Epithelial cell of proximal tubule (primary cell): Measurements from ENCODE around the gene HRK. TPM values are rescaled to one million over a fixed set of nuclear protein-coding genes. Genes with fewer than 3 reads are reported as not detected.
"Not testable (repeated sequence)": the region's sequence is repeated elsewhere in the genome, so short reads cannot be mapped to it uniquely, and the experiment has no call there.

Source experiments
- DNase-seq: peaks from one replicate; pipeline ENCODE4 v3.0.0-alpha.2; 2011; ENCODE audit warnings: low read depth
- H3K4me3 ChIP-seq: 2 replicates; pipeline ENCODE4 v1.5.1; 2011; ENCODE audit warnings: low read depth, mild to moderate bottlenecking, low read length
- total RNA-seq: library from RNA; depleted of rRNA; stranded (reverse); fragments of >200 nt; gene quantifications from 2 replicates; pipeline ENCODE4 v1.2.3, GENCODE V29; 2015
- TF ChIP-seq, protein P1 (sequence below): conservative IDR thresholded peaks from 2 replicates; pipeline ENCODE4 v1.5.1; 2012; ENCODE audit warnings: low read depth, mild to moderate bottlenecking, low read length

The HRK gene
- total RNA-seq, 1 donor from 2014 or later, result not detected

DNA sequence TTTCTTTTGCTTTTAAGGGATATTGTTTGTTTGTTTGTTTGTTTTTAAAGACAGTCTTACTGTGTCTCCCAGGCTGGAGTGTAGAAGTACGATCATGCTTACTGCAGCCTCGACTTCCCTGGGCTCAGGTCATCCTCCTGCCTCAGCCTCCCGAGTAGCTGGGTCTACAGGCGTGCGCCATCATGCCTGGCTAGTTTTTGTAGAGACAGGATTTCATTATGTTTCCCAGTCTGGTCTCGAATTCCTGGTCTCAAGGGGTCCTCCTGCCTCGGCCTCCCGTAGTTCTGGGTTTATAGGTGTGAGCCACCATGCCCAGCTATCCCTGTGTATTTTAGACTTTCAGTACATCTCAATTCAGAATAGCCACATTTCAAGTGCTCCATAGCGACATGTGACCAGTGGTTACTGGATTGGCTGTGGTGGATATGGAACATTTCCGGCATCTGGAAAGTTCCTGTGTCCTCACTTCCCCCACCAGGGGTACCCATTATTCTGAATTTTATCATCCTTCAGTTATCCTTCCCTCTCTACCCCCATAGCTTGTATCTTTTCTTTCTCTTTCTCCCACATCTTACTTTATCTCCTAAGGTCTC, 61.1 kb downstream of the HRK start:
- no peak overlapping the region for H3K4me3 ChIP-seq
- TF ChIP-seq, protein P1, sequence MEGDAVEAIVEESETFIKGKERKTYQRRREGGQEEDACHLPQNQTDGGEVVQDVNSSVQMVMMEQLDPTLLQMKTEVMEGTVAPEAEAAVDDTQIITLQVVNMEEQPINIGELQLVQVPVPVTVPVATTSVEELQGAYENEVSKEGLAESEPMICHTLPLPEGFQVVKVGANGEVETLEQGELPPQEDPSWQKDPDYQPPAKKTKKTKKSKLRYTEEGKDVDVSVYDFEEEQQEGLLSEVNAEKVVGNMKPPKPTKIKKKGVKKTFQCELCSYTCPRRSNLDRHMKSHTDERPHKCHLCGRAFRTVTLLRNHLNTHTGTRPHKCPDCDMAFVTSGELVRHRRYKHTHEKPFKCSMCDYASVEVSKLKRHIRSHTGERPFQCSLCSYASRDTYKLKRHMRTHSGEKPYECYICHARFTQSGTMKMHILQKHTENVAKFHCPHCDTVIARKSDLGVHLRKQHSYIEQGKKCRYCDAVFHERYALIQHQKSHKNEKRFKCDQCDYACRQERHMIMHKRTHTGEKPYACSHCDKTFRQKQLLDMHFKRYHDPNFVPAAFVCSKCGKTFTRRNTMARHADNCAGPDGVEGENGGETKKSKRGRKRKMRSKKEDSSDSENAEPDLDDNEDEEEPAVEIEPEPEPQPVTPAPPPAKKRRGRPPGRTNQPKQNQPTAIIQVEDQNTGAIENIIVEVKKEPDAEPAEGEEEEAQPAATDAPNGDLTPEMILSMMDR, result no peak
- no peak for DNase-seq

DNA sequence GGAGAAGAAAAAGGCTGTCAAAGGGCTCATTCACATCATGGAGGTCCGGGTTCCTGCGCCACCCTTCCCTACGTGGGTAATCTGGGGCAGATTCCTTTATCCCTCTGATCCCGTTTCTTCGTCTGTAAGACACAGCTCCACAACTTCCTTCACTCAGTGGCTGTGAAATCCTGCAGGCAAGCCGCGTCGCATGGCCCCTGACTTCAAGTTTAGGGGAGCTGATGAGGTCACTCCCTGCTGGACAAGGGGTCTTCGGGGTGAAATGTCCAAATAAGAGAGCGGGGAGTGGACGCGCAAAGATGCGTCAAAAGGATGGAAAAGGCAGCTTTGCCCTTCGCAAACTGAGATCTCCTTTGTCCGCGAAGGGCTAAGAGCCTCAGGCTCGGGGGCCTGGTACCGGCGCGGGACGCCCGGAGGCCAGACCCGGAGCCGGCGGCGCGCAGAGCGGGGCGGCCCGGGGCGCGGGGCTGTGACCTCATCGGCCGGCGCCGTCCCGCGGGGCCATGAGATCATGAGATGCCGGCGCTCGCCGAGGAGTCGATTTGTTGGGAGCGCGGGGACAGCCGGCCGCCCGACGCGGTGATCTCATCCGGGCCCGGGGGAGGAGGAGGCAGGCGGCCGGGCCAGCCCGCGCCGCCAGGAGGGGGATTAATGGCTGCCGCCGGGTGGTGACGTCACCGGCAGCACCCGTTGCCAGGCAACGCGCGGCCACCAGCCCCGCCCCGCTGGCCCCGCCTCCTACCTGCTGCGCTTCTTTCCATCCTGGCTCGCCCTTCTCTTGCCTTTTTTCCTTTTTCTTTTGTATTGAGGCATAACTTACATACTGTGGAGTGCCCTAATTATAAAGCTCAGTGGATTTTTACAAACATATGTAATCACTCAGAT, 62.1 kb downstream of the HRK start:
- H3K4me3 ChIP-seq, result peak overlapping the region; percentile 99
- no peak for DNase-seq
- TF ChIP-seq, protein P1, result no peak

DNA sequence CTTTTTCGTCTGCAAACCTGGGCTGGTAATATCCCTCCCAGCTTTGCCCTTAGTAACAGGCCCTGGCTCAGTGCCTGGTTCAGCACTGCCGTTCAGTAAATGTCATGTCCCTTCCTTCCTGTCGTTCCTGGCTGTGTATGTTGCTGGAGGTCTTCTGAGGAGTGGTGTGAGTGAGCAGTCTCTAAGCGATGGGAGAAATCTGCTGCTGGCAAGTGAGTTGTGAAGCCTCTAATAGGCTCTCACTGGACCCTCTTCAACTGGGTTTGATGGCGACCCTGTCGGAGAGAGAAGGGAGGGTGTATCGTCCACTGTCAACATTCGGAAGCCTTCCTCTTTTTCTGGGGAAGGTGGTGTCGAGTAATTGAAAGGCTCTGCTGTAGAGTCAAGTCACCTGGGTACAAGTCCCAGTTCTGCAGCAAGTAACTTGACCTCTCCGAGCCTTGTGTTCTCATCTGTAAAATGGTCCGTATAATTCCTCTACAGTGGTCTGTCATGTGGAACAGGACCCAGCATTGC, 62.8 kb downstream of the HRK start:
- H3K4me3 ChIP-seq, result peak overlapping the region; percentile 99
- DNase-seq, result no peak
- TF ChIP-seq, protein P1, result no peak

DNA sequence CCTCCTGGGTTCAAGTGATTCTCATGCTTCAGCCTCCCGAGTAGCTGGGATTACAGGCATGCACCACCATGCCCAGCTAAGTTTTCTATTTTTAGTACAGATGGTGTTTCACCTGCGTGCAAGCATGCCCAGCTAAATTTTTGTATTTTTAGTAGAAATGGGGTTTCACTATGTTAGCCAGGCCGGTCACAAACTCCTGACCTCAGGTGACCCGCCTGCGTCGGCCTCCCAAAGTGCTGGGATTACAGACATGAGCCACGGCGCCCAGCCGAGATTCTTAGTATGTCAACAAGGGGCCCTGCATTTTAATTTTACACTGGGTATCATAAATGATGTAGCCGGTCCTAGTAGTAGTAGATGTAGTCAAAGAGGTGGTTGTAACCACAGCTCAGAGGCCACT, 66.5 kb downstream of the HRK start:
- not testable (repeated sequence) for DNase-seq, H3K4me3 ChIP-seq

DNA sequence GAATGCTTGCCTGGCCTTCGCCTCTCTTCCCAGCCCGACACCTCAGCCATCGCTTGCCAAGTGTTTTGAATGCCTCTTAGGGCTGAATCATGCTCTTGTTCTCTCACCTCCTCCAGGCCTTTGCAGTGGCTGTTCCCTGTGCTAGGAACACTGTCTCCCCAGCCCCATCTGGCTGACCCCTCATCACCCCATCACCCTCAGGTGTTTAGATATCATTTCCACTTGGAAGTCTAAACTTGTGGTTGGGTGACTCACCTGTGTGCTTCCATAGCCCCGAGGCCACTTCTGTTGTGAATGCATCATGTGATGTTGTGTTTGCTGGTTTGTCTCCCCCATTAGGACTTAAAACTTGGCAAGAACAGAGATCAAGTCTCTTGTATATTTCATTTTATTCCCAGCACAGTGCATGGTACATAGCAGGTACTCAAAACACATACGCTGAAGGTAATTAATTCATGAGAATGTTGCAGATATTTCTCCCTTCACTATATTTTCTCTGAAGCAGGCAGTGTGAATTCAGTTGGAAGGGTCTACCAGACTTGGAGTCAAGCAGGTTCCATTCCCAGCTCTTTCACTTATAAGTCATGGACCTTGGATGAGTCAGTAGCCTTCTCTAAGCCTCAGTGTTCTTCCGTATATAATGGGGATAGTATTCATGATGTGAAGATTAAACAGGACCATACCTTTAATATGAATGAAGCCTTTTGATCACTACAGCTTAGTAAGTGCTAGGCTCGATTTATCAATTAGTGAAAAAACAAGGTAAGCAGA, 67.8 kb downstream of the HRK start:
- H3K4me3 ChIP-seq, result no peak overlapping the region
- TF ChIP-seq, protein P1, result no peak
- DNase-seq, result peak; percentile 32

DNA sequence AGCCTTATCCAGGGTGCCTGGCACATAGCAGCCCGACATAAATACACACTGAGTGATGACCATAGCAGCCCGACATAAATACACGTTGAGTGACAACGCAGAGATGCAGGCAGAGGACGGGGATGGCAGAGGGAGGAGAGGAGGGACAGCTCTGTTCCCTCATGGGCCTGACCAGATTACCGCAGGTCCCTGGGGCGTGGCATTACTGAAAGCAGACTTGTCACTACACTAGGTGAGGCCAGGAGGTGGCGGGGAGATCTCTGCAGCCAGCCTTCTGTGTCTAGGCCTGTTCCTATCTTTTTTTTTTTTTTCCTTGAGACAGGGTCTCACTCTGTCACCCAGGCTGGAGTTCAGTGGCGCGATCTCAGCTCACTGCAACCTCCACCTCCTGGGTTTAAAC, 69.0 kb downstream of the HRK start:
- no peak for DNase-seq
- no peak overlapping the region for H3K4me3 ChIP-seq
- TF ChIP-seq, protein P1, result no peak
